ENCODE data around the gene MSLN. TPM values are rescaled to one million over a fixed set of nuclear protein-coding genes. Genes with fewer than 3 reads are reported as not detected.

Gene MSLN
- total and polyA plus RNA-seq, 2 of the 13 experiments (the other 11 are each of a cell fraction or from before 2014, with no cell fraction given): 2.0 to 2.3 TPM

DNA sequence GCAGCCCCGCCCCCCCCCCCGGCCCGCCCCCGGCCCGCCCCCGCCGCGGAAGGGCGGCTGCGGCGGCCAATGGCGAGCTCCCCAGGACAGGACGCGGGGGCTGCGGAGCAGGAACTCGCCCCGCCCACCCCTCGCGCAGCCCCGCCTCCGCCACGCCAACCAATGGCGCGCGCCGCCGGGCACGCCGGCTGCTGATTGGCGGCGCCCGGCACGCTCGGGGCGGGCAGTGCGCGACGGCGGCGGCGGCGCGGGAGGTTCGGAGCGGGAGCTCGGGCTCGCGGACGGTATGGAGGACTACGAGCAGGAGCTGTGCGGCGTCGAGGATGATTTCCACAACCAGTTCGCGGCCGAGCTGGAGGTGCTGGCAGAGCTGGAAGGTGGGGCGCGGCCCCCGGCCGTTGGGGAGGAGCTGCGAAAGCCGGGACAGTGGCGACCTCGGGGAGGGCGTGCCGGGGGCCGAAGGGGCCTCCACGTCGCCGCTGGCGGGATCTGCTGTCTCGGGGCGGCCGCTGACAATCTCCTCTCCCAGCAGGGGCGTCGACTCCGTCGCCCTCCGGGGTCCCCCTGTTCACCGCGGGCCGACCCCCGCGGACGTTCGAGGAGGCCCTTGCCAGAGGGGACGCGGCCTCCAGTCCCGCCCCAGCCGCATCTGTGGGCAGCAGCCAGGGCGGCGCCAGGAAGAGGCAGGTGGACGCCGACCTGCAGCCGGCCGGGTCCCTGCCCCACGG is 28.0 kb downstream of the MSLN start, which contains the start of gene CHTF18 (continued):
- TF ChIP-seq, protein P1, sequence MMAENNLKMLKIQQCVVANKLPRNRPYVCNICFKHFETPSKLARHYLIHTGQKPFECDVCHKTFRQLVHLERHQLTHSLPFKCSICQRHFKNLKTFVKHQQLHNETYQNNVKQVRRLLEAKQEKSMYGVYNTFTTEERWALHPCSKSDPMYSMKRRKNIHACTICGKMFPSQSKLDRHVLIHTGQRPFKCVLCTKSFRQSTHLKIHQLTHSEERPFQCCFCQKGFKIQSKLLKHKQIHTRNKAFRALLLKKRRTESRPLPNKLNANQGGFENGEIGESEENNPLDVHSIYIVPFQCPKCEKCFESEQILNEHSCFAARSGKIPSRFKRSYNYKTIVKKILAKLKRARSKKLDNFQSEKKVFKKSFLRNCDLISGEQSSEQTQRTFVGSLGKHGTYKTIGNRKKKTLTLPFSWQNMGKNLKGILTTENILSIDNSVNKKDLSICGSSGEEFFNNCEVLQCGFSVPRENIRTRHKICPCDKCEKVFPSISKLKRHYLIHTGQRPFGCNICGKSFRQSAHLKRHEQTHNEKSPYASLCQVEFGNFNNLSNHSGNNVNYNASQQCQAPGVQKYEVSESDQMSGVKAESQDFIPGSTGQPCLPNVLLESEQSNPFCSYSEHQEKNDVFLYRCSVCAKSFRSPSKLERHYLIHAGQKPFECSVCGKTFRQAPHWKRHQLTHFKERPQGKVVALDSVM (CRISPR knock-in tag; IDR thresholded peaks at IDR 0.05): no peak
- TF ChIP-seq TSC22D2 (CRISPR knock-in tag; IDR thresholded peaks at IDR 0.05; ENCODE audit: borderline replicate concordance) (no peak), GLI4 (CRISPR knock-in tag; IDR thresholded peaks at IDR 0.05; ENCODE audit: borderline replicate concordance) (no peak), HDAC1 (CRISPR knock-in tag; IDR thresholded peaks at IDR 0.05) (peak; percentile 93), YY1 (IDR thresholded peaks at IDR 0.05; ENCODE audit: insufficient read depth, insufficient replicate concordance, low read depth, low read length) (no peak), ZNF570 (CRISPR knock-in tag; IDR thresholded peaks at IDR 0.05; ENCODE audit: borderline replicate concordance) (no peak), ZC3H13 (CRISPR knock-in tag; IDR thresholded peaks at IDR 0.05) (0 out of 2 replicates have a peak, but pooled peaks have one; percentile 8), TCF12 (IDR thresholded peaks at IDR 0.05) (no peak), TCF12 (CRISPR knock-in tag; IDR thresholded peaks at IDR 0.05) (no peak), ZSCAN29 (CRISPR knock-in tag; conservative IDR thresholded peaks at IDR 0.05) (no peak), ZFY (CRISPR knock-in tag; IDR thresholded peaks at IDR 0.05) (peak; percentile 74)
- TF ChIP-seq, protein P2, sequence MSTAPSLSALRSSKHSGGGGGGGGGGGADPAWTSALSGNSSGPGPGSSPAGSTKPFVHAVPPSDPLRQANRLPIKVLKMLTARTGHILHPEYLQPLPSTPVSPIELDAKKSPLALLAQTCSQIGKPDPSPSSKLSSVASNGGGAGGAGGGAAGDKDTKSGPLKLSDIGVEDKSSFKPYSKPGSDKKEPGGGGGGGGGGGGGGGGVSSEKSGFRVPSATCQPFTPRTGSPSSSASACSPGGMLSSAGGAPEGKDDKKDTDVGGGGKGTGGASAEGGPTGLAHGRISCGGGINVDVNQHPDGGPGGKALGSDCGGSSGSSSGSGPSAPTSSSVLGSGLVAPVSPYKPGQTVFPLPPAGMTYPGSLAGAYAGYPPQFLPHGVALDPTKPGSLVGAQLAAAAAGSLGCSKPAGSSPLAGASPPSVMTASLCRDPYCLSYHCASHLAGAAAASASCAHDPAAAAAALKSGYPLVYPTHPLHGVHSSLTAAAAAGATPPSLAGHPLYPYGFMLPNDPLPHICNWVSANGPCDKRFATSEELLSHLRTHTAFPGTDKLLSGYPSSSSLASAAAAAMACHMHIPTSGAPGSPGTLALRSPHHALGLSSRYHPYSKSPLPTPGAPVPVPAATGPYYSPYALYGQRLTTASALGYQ (CRISPR knock-in tag; IDR thresholded peaks at IDR 0.05): no peak
- TF ChIP-seq, protein P3, sequence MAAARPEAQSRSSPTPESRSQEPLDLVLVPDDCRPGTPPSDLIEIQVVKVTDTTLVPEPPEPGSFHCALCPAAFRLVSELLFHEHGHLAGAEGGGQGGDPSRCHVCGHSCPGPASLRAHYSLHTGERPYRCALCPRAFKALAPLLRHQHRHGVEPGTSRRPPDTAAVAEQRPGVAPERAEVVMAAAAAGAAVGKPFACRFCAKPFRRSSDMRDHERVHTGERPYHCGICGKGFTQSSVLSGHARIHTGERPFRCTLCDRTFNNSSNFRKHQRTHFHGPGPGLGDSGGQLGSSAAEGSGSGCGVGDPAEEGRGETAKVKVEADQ (CRISPR knock-in tag; IDR thresholded peaks at IDR 0.05; ENCODE audit: borderline replicate concordance): no peak
- TF ChIP-seq, protein P4, sequence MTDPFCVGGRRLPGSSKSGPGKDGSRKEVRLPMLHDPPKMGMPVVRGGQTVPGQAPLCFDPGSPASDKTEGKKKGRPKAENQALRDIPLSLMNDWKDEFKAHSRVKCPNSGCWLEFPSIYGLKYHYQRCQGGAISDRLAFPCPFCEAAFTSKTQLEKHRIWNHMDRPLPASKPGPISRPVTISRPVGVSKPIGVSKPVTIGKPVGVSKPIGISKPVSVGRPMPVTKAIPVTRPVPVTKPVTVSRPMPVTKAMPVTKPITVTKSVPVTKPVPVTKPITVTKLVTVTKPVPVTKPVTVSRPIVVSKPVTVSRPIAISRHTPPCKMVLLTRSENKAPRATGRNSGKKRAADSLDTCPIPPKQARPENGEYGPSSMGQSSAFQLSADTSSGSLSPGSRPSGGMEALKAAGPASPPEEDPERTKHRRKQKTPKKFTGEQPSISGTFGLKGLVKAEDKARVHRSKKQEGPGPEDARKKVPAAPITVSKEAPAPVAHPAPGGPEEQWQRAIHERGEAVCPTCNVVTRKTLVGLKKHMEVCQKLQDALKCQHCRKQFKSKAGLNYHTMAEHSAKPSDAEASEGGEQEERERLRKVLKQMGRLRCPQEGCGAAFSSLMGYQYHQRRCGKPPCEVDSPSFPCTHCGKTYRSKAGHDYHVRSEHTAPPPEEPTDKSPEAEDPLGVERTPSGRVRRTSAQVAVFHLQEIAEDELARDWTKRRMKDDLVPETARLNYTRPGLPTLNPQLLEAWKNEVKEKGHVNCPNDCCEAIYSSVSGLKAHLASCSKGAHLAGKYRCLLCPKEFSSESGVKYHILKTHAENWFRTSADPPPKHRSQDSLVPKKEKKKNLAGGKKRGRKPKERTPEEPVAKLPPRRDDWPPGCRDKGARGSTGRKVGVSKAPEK (CRISPR knock-in tag; IDR thresholded peaks at IDR 0.05; ENCODE audit: borderline replicate concordance): no peak
- TF ChIP-seq, protein P5, sequence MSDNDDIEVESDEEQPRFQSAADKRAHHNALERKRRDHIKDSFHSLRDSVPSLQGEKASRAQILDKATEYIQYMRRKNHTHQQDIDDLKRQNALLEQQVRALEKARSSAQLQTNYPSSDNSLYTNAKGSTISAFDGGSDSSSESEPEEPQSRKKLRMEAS (IDR thresholded peaks at IDR 0.05): peak; percentile 85
- TF ChIP-seq, protein P6, sequence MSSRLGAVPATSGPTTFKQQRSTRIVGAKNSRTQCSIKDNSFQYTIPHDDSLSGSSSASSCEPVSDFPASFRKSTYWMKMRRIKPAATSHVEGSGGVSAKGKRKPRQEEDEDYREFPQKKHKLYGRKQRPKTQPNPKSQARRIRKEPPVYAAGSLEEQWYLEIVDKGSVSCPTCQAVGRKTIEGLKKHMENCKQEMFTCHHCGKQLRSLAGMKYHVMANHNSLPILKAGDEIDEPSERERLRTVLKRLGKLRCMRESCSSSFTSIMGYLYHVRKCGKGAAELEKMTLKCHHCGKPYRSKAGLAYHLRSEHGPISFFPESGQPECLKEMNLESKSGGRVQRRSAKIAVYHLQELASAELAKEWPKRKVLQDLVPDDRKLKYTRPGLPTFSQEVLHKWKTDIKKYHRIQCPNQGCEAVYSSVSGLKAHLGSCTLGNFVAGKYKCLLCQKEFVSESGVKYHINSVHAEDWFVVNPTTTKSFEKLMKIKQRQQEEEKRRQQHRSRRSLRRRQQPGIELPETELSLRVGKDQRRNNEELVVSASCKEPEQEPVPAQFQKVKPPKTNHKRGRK (CRISPR knock-in tag; IDR thresholded peaks at IDR 0.05): no peak
- TF ChIP-seq, protein P7, sequence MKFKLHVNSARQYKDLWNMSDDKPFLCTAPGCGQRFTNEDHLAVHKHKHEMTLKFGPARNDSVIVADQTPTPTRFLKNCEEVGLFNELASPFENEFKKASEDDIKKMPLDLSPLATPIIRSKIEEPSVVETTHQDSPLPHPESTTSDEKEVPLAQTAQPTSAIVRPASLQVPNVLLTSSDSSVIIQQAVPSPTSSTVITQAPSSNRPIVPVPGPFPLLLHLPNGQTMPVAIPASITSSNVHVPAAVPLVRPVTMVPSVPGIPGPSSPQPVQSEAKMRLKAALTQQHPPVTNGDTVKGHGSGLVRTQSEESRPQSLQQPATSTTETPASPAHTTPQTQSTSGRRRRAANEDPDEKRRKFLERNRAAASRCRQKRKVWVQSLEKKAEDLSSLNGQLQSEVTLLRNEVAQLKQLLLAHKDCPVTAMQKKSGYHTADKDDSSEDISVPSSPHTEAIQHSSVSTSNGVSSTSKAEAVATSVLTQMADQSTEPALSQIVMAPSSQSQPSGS (CRISPR knock-in tag; IDR thresholded peaks at IDR 0.05): no peak

Data from HepG2 (cell line).